Panc1 (cell line): ENCODE measurements around the gene IL10. TPM values are rescaled to one million over a fixed set of nuclear protein-coding genes. Genes with fewer than 3 reads are reported as not detected.

ENCODE experiments used
- ATAC-seq: fragments of 200-7000 bp; cut with Tn5 transposase; 2 replicates; pipeline ENCODE4 v1.9.1; 2020; ENCODE audit warnings: mild to moderate bottlenecking, moderate library complexity
- BruUV-seq: library from RNA; stranded (reverse); fragments of 400-500 nt; replicated peaks from 2 replicates; lab custom pipeline; 2021; lab: Mats Ljungman, UMichigan
- CTCF ChIA-PET: fragments of 300-600 bp; sonication (Branson Sonifier 250); formaldehyde crosslinking; loops from one replicate; lab custom pipeline; 2022; ENCODE audit warnings: antibody characterized with exemption; lab: Charles Lee
- POLR2A ChIA-PET: fragments of 300-600 bp; sonication (Branson Sonifier 250); formaldehyde crosslinking; loops from one replicate; lab custom pipeline; 2022; ENCODE audit warnings: antibody characterized with exemption; lab: Charles Lee
- DNase-seq: peaks from one replicate; pipeline ENCODE4 v3.0.0-alpha.2; 2010; ENCODE audit warnings: low read depth, low spot score
- H3K27ac ChIP-seq: 2 replicates; pipeline ENCODE4 v1.5.1; 2011; ENCODE audit warnings: mild to moderate bottlenecking, low read length, inconsistent platforms
- H3K27me3 ChIP-seq: fragments of 200-500 bp; sonication (Bioruptor generic); 2 replicates; pipeline ENCODE4 v1.6.0; 2014; ENCODE audit warnings: low read length, inconsistent platforms; ENCODE audit not compliant: control insufficient read depth, insufficient read depth
- H3K36me3 ChIP-seq: fragments of 200-500 bp; sonication (Bioruptor generic); 2 replicates; pipeline ENCODE4 v1.5.1; 2014; ENCODE audit warnings: inconsistent platforms, mild to moderate bottlenecking, low read length, moderate library complexity; ENCODE audit not compliant: control insufficient read depth, insufficient read depth
- H3K4me1 ChIP-seq: 2 replicates; pipeline ENCODE4 v1.5.1; 2011; ENCODE audit warnings: inconsistent platforms, mild to moderate bottlenecking, low read length, moderate library complexity; ENCODE audit not compliant: control insufficient read depth, insufficient read depth
- H3K4me3 ChIP-seq, 2 experiments: 2 replicates each; pipeline ENCODE4 v1.5.1; 2011 to 2012; ENCODE audit warnings: low read depth in 2 of 2, low read length in 2 of 2, mild to moderate bottlenecking in 2 of 2, inconsistent platforms in 1 of 2, moderate library complexity in 1 of 2
- H3K9me3 ChIP-seq: fragments of 200-500 bp; sonication (Bioruptor generic); 2 replicates; pipeline ENCODE4 v1.5.1; 2014; ENCODE audit warnings: low read depth, mild to moderate bottlenecking, inconsistent platforms, low read length, moderate library complexity; ENCODE audit not compliant: control insufficient read depth, insufficient read depth
- POLR2AphosphoS5 ChIP-seq: IDR thresholded peaks from 2 replicates; pipeline ENCODE4 v1.6.1; 2012; ENCODE audit warnings: mild to moderate bottlenecking, low read depth, low read length, moderate library complexity
- SIN3A ChIP-seq: IDR thresholded peaks from 2 replicates; pipeline ENCODE4 v1.6.1; 2012; ENCODE audit warnings: low read depth, mild to moderate bottlenecking, low read length, moderate library complexity, borderline replicate concordance; ENCODE audit not compliant: insufficient read depth
- TCF7L2 ChIP-seq: IDR thresholded peaks from 2 replicates; pipeline ENCODE4 v1.6.1; 2011; ENCODE audit warnings: mild to moderate bottlenecking, low read depth, low read length, inconsistent platforms
- in situ Hi-C: cut with HindIII; loops from 2 replicates; pipeline ENCODE4 v1.10.0; 2016; ENCODE audit warnings: low sequenced_read_pairs, low pct_unique_long_range_greater_than_20kb
- intact Hi-C: fragments of 100-400 bp; cut with micrococcal nuclease; formaldehyde crosslinking; loops from one replicate; pipeline ENCODE4 v1.10.0; 2022; ENCODE audit not compliant: unreplicated experiment
- total RNA-seq: library from RNA; stranded (reverse); gene quantifications from one replicate; pipeline ENCODE4 v1.2.1, GENCODE V29; 2021; ENCODE audit not compliant: unreplicated experiment
- TF ChIP-seq, protein P1 (sequence below): fragments of 450-650 bp; IDR thresholded peaks from 2 replicates; pipeline ENCODE4 v1.5.1; 2017; ENCODE audit warnings: mild to moderate bottlenecking
- TF ChIP-seq, protein P2 (sequence below), 2 experiments: IDR thresholded peaks; 2 replicates each; pipeline ENCODE4 v1.6.1; 2011 to 2012; ENCODE audit warnings: low read depth in 2 of 2, control low read depth in 1 of 2, low read length in 1 of 2, mild to moderate bottlenecking in 1 of 2, moderate library complexity in 1 of 2; ENCODE audit not compliant: insufficient read depth in 1 of 2

The IL10 gene
- total RNA-seq, 1 experiment from 2014 or later = not detected

DNA sequence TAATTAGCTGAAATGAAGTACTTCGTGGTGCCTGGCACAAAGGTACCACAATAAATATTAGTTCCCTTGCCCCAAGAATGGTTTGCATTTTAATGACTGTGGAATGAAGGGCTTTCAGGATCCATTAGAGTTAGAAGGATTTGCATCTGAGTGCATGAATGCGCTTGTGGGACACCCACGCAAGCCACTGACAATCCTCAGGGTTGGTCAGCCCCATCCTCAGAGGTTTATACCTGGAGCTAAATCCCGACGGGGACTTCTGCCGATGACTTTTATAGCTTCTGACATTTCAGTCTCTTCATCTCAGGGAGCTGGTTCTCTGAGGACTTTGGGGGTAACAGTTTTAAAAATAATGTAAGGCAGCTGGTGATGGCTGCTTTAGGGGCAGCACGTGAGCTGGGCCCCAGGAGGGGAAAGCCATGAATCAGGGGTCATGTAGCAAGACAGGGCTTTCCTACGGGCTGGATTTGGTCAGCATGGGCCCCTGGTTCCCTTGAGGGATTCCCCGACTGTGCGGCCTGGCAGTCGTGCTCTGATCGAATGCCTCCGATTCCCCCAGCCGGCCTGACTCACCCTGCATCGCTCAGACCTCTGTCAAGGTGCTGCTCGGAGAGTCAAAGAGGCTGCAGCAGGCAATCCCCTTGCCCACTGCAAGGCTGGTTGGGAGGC, 20.8 kb upstream of the IL10 start:
- in situ Hi-C loops = no loop called here
- BruUV-seq = no TSS peak
- POLR2A ChIA-PET = no interaction called here

DNA sequence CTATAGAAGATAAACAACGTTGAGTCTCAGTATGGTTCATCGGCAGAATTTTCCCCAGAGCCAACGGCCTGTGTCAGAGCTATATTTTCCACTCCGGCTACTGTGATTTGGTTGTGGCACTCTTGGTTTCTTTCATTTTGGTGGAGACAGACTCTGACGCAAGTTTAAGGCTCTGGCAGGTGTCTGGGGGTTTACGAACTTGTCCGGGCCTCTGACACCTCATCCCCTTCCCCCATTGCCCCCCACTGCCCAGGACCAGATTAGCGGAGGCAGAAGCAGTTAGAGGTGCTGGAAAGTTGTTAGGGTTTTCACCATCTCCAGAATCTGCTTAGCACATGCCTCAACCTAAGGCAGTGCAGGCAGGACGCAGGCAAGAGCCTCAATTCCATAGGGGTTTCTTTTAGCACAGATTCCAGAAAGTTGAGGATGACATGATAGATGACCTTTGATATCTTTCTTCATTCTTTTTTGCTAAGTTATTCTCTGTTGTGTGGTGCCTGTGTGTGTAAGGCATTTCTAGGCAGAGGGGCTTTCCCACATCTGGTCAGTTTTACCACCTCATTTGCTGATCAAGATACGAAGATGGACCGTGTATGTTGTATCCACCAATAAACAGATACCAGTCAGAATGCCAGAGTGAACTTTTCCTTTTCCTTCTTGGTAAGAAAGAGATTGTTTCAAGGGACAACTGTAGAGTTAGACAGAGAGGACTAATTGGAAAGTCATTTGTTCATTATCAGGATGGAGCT, 18.4 kb upstream of the IL10 start:
- TF ChIP-seq, protein P1, sequence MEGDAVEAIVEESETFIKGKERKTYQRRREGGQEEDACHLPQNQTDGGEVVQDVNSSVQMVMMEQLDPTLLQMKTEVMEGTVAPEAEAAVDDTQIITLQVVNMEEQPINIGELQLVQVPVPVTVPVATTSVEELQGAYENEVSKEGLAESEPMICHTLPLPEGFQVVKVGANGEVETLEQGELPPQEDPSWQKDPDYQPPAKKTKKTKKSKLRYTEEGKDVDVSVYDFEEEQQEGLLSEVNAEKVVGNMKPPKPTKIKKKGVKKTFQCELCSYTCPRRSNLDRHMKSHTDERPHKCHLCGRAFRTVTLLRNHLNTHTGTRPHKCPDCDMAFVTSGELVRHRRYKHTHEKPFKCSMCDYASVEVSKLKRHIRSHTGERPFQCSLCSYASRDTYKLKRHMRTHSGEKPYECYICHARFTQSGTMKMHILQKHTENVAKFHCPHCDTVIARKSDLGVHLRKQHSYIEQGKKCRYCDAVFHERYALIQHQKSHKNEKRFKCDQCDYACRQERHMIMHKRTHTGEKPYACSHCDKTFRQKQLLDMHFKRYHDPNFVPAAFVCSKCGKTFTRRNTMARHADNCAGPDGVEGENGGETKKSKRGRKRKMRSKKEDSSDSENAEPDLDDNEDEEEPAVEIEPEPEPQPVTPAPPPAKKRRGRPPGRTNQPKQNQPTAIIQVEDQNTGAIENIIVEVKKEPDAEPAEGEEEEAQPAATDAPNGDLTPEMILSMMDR = no peak
- TF ChIP-seq, protein P2, sequence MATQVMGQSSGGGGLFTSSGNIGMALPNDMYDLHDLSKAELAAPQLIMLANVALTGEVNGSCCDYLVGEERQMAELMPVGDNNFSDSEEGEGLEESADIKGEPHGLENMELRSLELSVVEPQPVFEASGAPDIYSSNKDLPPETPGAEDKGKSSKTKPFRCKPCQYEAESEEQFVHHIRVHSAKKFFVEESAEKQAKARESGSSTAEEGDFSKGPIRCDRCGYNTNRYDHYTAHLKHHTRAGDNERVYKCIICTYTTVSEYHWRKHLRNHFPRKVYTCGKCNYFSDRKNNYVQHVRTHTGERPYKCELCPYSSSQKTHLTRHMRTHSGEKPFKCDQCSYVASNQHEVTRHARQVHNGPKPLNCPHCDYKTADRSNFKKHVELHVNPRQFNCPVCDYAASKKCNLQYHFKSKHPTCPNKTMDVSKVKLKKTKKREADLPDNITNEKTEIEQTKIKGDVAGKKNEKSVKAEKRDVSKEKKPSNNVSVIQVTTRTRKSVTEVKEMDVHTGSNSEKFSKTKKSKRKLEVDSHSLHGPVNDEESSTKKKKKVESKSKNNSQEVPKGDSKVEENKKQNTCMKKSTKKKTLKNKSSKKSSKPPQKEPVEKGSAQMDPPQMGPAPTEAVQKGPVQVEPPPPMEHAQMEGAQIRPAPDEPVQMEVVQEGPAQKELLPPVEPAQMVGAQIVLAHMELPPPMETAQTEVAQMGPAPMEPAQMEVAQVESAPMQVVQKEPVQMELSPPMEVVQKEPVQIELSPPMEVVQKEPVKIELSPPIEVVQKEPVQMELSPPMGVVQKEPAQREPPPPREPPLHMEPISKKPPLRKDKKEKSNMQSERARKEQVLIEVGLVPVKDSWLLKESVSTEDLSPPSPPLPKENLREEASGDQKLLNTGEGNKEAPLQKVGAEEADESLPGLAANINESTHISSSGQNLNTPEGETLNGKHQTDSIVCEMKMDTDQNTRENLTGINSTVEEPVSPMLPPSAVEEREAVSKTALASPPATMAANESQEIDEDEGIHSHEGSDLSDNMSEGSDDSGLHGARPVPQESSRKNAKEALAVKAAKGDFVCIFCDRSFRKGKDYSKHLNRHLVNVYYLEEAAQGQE (IDR thresholded peaks at IDR 0.05; ENCODE audit: insufficient read depth in 1 of 2, low read depth in 2 of 2, low read length in 1 of 2) = no peak
- TF ChIP-seq TCF7L2 (no peak), POLR2AphosphoS5 (no peak), SIN3A (no peak)
- Histone ChIP-seq H3K4me3 (no peak overlapping the region), H3K27ac (no peak overlapping the region), H3K9me3 (no peaks in the 10 kb centered on the region), H3K36me3 (no peaks in the 10 kb centered on the region), H3K4me1 (no peaks in the 10 kb centered on the region), H3K27me3 (peaks cover 3% of the 10 kb centered on the region; the same call in 1 of the 2 replicates)
- DNase-seq (no peak), ATAC-seq (no peak)
- in situ Hi-C loops (no loop called here), intact Hi-C loops (no loop called here)
- CTCF ChIA-PET = interaction anchor here (0.6 kb wide), 1 partner anchor 82 kb away, joined by 3 read pairs; no protein-coding TSS in a partner anchor
- BruUV-seq = no TSS peak
- POLR2A ChIA-PET = no interaction called here

More for the DNA sequence above, 20.8 kb upstream of the IL10 start:
- Histone ChIP-seq H3K27ac (no peak overlapping the region), H3K36me3 (no peaks in the 10 kb centered on the region), H3K4me1 (no peaks in the 10 kb centered on the region), H3K27me3 (peaks cover 3% of the 10 kb centered on the region; the same call in 1 of the 2 replicates), H3K4me3 (no peak overlapping the region), H3K9me3 (no peaks in the 10 kb centered on the region)
- DNase-seq (no peak), ATAC-seq (no peak)
- CTCF ChIA-PET = no interaction called here
- no peak for TF ChIP-seq POLR2AphosphoS5
- intact Hi-C loops = no loop called here
